Panc1 (cell line): ENCODE data around the gene GDI2. TPM values are rescaled to one million over a fixed set of nuclear protein-coding genes. Genes with fewer than 3 reads are reported as not detected.

Experiments
- ATAC-seq: fragments of 200-7000 bp; cut with Tn5 transposase; 2 replicates; pipeline ENCODE4 v1.9.1; 2020; ENCODE audit warnings: mild to moderate bottlenecking, moderate library complexity
- BruUV-seq: library from RNA; stranded (reverse); fragments of 400-500 nt; replicated peaks from 2 replicates; lab custom pipeline; 2021; lab: Mats Ljungman, UMichigan
- CTCF ChIA-PET: fragments of 300-600 bp; sonication (Branson Sonifier 250); formaldehyde crosslinking; loops from one replicate; lab custom pipeline; 2022; ENCODE audit warnings: antibody characterized with exemption; lab: Charles Lee
- POLR2A ChIA-PET: fragments of 300-600 bp; sonication (Branson Sonifier 250); formaldehyde crosslinking; loops from one replicate; lab custom pipeline; 2022; ENCODE audit warnings: antibody characterized with exemption; lab: Charles Lee
- DNase-seq: peaks from one replicate; pipeline ENCODE4 v3.0.0-alpha.2; 2010; ENCODE audit warnings: low read depth, low spot score
- H3K27ac ChIP-seq: 2 replicates; pipeline ENCODE4 v1.5.1; 2011; ENCODE audit warnings: mild to moderate bottlenecking, low read length, inconsistent platforms
- H3K27me3 ChIP-seq: fragments of 200-500 bp; sonication (Bioruptor generic); 2 replicates; pipeline ENCODE4 v1.6.0; 2014; ENCODE audit warnings: low read length, inconsistent platforms; ENCODE audit not compliant: control insufficient read depth, insufficient read depth
- H3K36me3 ChIP-seq: fragments of 200-500 bp; sonication (Bioruptor generic); 2 replicates; pipeline ENCODE4 v1.5.1; 2014; ENCODE audit warnings: inconsistent platforms, mild to moderate bottlenecking, low read length, moderate library complexity; ENCODE audit not compliant: control insufficient read depth, insufficient read depth
- H3K4me1 ChIP-seq: 2 replicates; pipeline ENCODE4 v1.5.1; 2011; ENCODE audit warnings: inconsistent platforms, mild to moderate bottlenecking, low read length, moderate library complexity; ENCODE audit not compliant: control insufficient read depth, insufficient read depth
- H3K4me3 ChIP-seq, 2 experiments: 2 replicates each; pipeline ENCODE4 v1.5.1; 2011 to 2012; ENCODE audit warnings: low read depth in 2 of 2, low read length in 2 of 2, mild to moderate bottlenecking in 2 of 2, inconsistent platforms in 1 of 2, moderate library complexity in 1 of 2
- H3K9me3 ChIP-seq: fragments of 200-500 bp; sonication (Bioruptor generic); 2 replicates; pipeline ENCODE4 v1.5.1; 2014; ENCODE audit warnings: low read depth, mild to moderate bottlenecking, inconsistent platforms, low read length, moderate library complexity; ENCODE audit not compliant: control insufficient read depth, insufficient read depth
- CTCF ChIP-seq: fragments of 450-650 bp; IDR thresholded peaks from 2 replicates; pipeline ENCODE4 v1.5.1; 2017; ENCODE audit warnings: mild to moderate bottlenecking
- POLR2AphosphoS5 ChIP-seq: IDR thresholded peaks from 2 replicates; pipeline ENCODE4 v1.6.1; 2012; ENCODE audit warnings: mild to moderate bottlenecking, low read depth, low read length, moderate library complexity
- REST ChIP-seq, 2 experiments: IDR thresholded peaks; 2 replicates each; pipeline ENCODE4 v1.6.1; 2011 to 2012; ENCODE audit warnings: low read depth in 2 of 2, control low read depth in 1 of 2, low read length in 1 of 2, mild to moderate bottlenecking in 1 of 2, moderate library complexity in 1 of 2; ENCODE audit not compliant: insufficient read depth in 1 of 2
- SIN3A ChIP-seq: IDR thresholded peaks from 2 replicates; pipeline ENCODE4 v1.6.1; 2012; ENCODE audit warnings: low read depth, mild to moderate bottlenecking, low read length, moderate library complexity, borderline replicate concordance; ENCODE audit not compliant: insufficient read depth
- TCF7L2 ChIP-seq: IDR thresholded peaks from 2 replicates; pipeline ENCODE4 v1.6.1; 2011; ENCODE audit warnings: mild to moderate bottlenecking, low read depth, low read length, inconsistent platforms
- in situ Hi-C: cut with HindIII; loops from 2 replicates; pipeline ENCODE4 v1.10.0; 2016; ENCODE audit warnings: low sequenced_read_pairs, low pct_unique_long_range_greater_than_20kb
- intact Hi-C: fragments of 100-400 bp; cut with micrococcal nuclease; formaldehyde crosslinking; loops from one replicate; pipeline ENCODE4 v1.10.0; 2022; ENCODE audit not compliant: unreplicated experiment
- total RNA-seq: library from RNA; stranded (reverse); gene quantifications from one replicate; pipeline ENCODE4 v1.2.1, GENCODE V29; 2021; ENCODE audit not compliant: unreplicated experiment

Gene GDI2
- total RNA-seq, 1 experiment from 2014 or later = 130 TPM

DNA sequence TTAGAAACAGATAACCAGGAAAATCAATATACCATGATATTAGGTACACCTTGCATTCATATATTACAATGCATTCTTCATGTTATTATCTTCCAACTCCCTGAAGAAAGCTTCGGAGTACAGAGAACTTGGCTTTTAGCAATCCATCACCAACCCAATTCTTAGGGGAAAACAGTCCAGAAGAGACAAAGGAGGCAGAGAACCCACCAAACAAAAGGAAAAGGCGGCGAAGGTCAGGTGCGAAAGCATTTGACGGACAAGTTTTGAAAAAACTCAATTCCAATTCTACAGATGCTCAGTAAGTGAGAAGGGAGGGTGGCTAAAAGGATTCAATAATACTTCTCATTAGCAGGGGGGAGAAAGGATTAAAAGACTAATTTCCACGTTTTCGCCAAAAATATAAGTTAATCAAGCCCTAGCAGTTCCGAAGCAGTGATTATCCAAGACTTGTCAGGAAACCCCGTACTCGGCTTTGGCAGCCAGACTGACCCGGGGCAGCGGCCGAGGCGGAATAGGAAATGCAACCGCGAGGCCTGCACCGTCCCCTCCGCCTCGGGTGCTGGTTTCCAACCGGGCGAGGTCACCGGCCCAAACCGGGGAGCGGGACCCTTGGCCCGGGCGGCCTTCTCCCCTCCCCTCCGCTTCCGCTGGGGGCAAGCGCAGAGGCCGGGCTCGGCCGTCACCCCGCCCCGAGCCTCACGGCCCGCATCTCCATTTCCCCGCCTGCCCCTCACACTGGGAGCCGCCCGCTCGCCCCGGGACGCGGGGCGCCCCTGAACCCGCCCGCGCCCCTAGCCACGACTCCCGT lies 747 bp downstream of the GDI2 start:
- Histone ChIP-seq H3K27me3 (no peaks in the 10 kb centered on the region), H3K9me3 (no peaks in the 10 kb centered on the region), H3K4me1 (peaks cover 15% of the 10 kb centered on the region; the same call in 1 of the 2 replicates), H3K4me3 (peak overlapping the region; percentile 64 to 90), H3K27ac (peak overlapping the region; percentile 65), H3K36me3 (peaks cover 3% of the 10 kb centered on the region)
- intact Hi-C loops = loop anchor here (5.0 kb wide), 1 partner anchor 60 kb away; no protein-coding TSS in a partner anchor
- in situ Hi-C loops = no loop called here
- ChIA-PET POLR2A (no interaction called here), CTCF (no interaction called here)
- TF ChIP-seq POLR2AphosphoS5 (no peak), CTCF (no peak), REST (IDR thresholded peaks at IDR 0.05; ENCODE audit: insufficient read depth in 1 of 2, low read depth in 2 of 2, low read length in 1 of 2) (no peak), SIN3A (no peak), TCF7L2 (no peak)
- BruUV-seq = no TSS peak
- DNase-seq (no peak), ATAC-seq (peak; percentile 68)

GRCh38 chr10:5811387-5811821 lies 1.8 kb downstream of the GDI2 start:
- intact Hi-C loops = loop anchor here (5.0 kb wide), 1 partner anchor 61 kb away; no protein-coding TSS in a partner anchor
- H3K36me3 ChIP-seq = peaks cover 3% of the 10 kb centered on the region
- peaks cover 17% of the 10 kb centered on the region; the same call in 1 of the 2 replicates for H3K4me1 ChIP-seq
- H3K4me3 ChIP-seq = peak overlapping the region; percentile 64 to 90
- ChIA-PET CTCF (no interaction called here), POLR2A (interaction anchor here (0.5 to 0.6 kb wide), 2 partner anchors 35 to 62 kb away, joined by 4 to 5 read pairs; no protein-coding TSS in a partner anchor)
- ATAC-seq (no peak), DNase-seq (no peak)
- in situ Hi-C loops = no loop called here
- no peaks in the 10 kb centered on the region for H3K27me3 ChIP-seq
- TF ChIP-seq SIN3A = no peak
- no peak for TF ChIP-seq TCF7L2
- no peak for TF ChIP-seq REST (IDR thresholded peaks at IDR 0.05; ENCODE audit: insufficient read depth in 1 of 2, low read depth in 2 of 2, low read length in 1 of 2)
- no peak for TF ChIP-seq CTCF
- TF ChIP-seq POLR2AphosphoS5 = no peak
- BruUV-seq = TSS peak; percentile 64
- H3K9me3 ChIP-seq = no peaks in the 10 kb centered on the region
- H3K27ac ChIP-seq = peak overlapping the region; percentile 65; the same call in 1 of the 2 replicates
